Activated CD8-positive, alpha-beta T cell treated with anti-CD3 and anti-CD28 coated beads for 36 hours (primary cell): ENCODE data around the gene GRHL1. TPM values are rescaled to one million over a fixed set of nuclear protein-coding genes. Genes with fewer than 3 reads are reported as not detected.

Experiments
- ATAC-seq: fragments of 200-7000 bp; cut with Tn5 transposase; one replicate; pipeline ENCODE4 v1.10.0; 2021; ENCODE audit warnings: mild to moderate bottlenecking, moderate library complexity
- CTCF ChIA-PET: fragments of 350-600 bp; sonication (Branson Sonifier 250); formaldehyde crosslinking; loops from one replicate; lab custom pipeline; 2021; ENCODE audit warnings: antibody characterized with exemption; lab: Charles Lee
- POLR2A ChIA-PET: fragments of 350-600 bp; sonication (Branson Sonifier 250); formaldehyde crosslinking; loops from one replicate; lab custom pipeline; 2021; ENCODE audit warnings: antibody characterized with exemption; lab: Charles Lee
- DNase-seq: peaks from one replicate; pipeline ENCODE4 v3.0.0-alpha.2; 2020
- H3K27ac Mint-ChIP-seq: one replicate; pipeline ENCODE4 v1.8.0; 2021; ENCODE audit warnings: mild to moderate bottlenecking, mixed read lengths
- H3K27me3 Mint-ChIP-seq: one replicate; pipeline ENCODE4 v1.8.0; 2021; ENCODE audit warnings: mixed read lengths
- H3K36me3 Mint-ChIP-seq: one replicate; pipeline ENCODE4 v1.8.0; 2021; ENCODE audit warnings: low read depth, mixed read lengths
- H3K4me1 Mint-ChIP-seq: one replicate; pipeline ENCODE4 v1.8.0; 2021; ENCODE audit warnings: low read depth, mixed read lengths
- H3K4me3 Mint-ChIP-seq: one replicate; pipeline ENCODE4 v1.8.0; 2021; ENCODE audit warnings: mild to moderate bottlenecking, moderate library complexity, mixed read lengths
- H3K9me3 Mint-ChIP-seq: one replicate; pipeline ENCODE4 v1.8.0; 2021; ENCODE audit warnings: mixed read lengths
- intact Hi-C: fragments of 100-400 bp; cut with micrococcal nuclease; formaldehyde crosslinking; loops from one replicate; pipeline ENCODE4 v1.10.0; 2022
- total RNA-seq, 2 experiments: library from RNA; stranded (reverse); gene quantifications; one replicate each; pipeline ENCODE4 v1.2.3, GENCODE V29; 2021
- TF ChIP-seq, protein P1 (sequence below): fragments of 200-600 bp; IDR thresholded peaks from one replicate; pipeline ENCODE4 v1.8.0; 2022; ENCODE audit warnings: antibody characterized with exemption, mild to moderate bottlenecking

Gene GRHL1
- total RNA-seq, 2 experiments from 2014 or later: 0.20 to 0.25 TPM

DNA sequence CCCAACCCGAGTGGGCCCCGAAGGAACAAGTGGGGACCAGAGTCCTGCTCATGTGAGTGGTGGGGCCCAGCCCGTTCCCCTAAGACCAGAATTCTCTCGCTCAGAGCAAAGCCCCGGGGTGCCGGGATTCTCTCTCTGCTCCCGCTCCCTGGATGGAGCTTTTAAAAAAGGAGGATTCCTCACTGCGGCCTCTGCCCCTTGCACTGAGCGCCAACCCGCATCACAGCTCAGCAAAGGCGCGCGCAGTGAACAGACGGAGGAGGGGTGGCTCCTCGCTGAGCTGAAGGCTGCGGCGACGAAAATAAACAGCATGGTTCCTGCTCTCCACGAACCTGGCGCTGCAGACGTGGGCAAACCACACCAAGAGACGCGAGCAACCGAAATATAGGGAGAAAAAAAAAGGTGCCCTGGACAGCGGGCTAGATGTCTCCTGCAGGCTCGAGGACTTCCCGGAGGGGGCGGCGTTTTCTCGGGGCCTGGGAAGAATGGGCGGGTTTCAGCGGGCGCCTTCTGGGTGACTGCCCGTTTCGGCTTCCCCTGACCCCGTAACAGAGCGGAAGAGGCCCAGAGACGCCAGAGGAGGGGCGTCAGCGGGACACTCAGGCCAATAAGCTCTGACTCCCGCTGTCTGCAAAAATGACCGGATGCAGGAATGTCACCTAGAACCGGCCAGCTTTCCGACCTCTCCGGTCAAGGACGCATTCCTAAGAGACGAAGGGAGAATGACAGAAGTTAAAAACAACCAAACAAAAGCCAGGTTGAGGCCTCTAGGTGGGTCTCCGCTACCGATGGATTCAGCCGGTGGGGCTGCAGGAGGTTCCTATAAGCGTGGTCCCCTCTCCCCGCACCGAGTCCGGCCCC, 91.0 kb downstream of the GRHL1 start:
- ATAC-seq: no peak

GRCh38 chr2:10043256-10043905, 91.9 kb downstream of the GRHL1 start, which contains the start of gene KLF11:
TSS of gene KLF11 (plus strand) at chr2:10043550. CDS start at chr2:10043717, 167 bp downstream.
- TF ChIP-seq, protein P1, sequence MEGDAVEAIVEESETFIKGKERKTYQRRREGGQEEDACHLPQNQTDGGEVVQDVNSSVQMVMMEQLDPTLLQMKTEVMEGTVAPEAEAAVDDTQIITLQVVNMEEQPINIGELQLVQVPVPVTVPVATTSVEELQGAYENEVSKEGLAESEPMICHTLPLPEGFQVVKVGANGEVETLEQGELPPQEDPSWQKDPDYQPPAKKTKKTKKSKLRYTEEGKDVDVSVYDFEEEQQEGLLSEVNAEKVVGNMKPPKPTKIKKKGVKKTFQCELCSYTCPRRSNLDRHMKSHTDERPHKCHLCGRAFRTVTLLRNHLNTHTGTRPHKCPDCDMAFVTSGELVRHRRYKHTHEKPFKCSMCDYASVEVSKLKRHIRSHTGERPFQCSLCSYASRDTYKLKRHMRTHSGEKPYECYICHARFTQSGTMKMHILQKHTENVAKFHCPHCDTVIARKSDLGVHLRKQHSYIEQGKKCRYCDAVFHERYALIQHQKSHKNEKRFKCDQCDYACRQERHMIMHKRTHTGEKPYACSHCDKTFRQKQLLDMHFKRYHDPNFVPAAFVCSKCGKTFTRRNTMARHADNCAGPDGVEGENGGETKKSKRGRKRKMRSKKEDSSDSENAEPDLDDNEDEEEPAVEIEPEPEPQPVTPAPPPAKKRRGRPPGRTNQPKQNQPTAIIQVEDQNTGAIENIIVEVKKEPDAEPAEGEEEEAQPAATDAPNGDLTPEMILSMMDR: no peak
- CTCF ChIA-PET: interaction anchor here (8.9 kb wide), 1 partner anchor 230 kb away, joined by 82 read pairs; no protein-coding TSS in a partner anchor
- Mint-ChIP-seq H3K36me3 (peaks cover 6% of the 10 kb centered on the region), H3K4me3 (peak within 1 kb of the TSS; percentile 71), H3K9me3 (no peaks in the 10 kb centered on the region), H3K4me1 (peaks cover 8% of the 10 kb centered on the region), H3K27ac (peak within 1 kb of the TSS; percentile 83), H3K27me3 (peaks cover 2% of the 10 kb centered on the region)
- ATAC-seq: peak; percentile 68
- intact Hi-C loops: no loop called here
- POLR2A ChIA-PET: interaction anchor here (0.6 to 1.6 kb wide), 9 partner anchors 13 to 487 kb away, joined by 3 to 6 read pairs (median 3); partner anchors contain the start of genes ADAM17, ODC1 and TAF1B
- peak; percentile 73 for DNase-seq

More for the DNA sequence above, 91.0 kb downstream of the GRHL1 start:
- peaks cover 8% of the 10 kb centered on the region for H3K4me1 Mint-ChIP-seq
- H3K27me3 Mint-ChIP-seq: peaks cover 2% of the 10 kb centered on the region
- peaks cover 4% of the 10 kb centered on the region for H3K36me3 Mint-ChIP-seq
- DNase-seq: peak; percentile 34
- H3K27ac Mint-ChIP-seq: peak overlapping the region; percentile 83
- H3K9me3 Mint-ChIP-seq: no peaks in the 10 kb centered on the region
- ChIA-PET CTCF (interaction anchor here (0.7 to 8.9 kb wide), 5 partner anchors 11 to 229 kb away, joined by 3 to 82 read pairs (median 4); no protein-coding TSS in a partner anchor), POLR2A (interaction anchor here (0.6 to 1.6 kb wide), 5 partner anchors 9 to 843 kb away, joined by 3 to 7 read pairs (median 3); partner anchors contain the start of gene ADAM17)
- intact Hi-C loops: no loop called here
- peak overlapping the region; percentile 71 for H3K4me3 Mint-ChIP-seq
- TF ChIP-seq, protein P1: no peak

DNA sequence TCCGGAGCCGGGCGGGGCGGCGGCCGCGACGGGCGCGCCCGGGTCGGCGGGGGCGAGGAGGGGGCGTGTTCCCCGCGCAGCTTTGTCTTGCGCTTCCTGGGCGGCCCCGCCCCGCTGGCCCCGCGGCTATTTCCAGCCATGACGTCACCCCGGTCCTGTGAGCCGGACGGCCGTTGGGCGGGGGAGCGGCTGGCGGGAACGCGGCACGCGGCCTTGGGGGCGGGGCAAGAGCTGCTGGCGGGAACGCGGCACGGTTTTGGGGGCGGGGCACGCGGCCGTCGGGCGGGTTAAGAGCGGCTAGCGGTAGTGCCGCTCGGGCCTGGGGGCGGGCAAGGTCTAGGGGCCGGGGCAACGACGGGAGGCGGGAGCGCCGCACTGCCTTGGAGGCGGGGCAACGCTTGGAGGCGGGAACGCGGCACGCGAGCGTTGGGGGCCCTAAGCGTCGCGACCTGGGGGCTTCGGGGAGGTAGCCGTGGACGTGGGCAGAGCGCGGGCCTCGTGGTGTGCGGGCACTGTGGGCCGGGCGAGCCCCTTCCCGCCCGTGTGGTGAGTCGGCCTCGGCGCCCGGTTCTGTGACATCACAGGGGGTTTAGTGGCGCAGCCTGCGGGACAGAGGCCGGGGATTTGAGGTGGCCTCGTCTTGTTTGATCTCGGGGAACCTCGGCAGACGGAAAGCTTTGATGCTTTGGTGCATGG, 92.6 kb downstream of the GRHL1 start:
- intact Hi-C loops: no loop called here
- CTCF ChIA-PET: interaction anchor here (1.0 to 8.9 kb wide), 4 partner anchors 59 to 245 kb away, joined by 3 to 127 read pairs (median 42); no protein-coding TSS in a partner anchor
- peaks cover 2% of the 10 kb centered on the region for H3K27me3 Mint-ChIP-seq

More for the DNA sequence above, 92.6 kb downstream of the GRHL1 start:
- Mint-ChIP-seq H3K27ac (peak overlapping the region; percentile 73), H3K36me3 (peaks cover 6% of the 10 kb centered on the region), H3K4me1 (peaks cover 8% of the 10 kb centered on the region), H3K4me3 (peak overlapping the region; percentile 64), H3K9me3 (no peaks in the 10 kb centered on the region)
- TF ChIP-seq, protein P1: no peak
- POLR2A ChIA-PET: interaction anchor here (0.6 to 1.6 kb wide), 10 partner anchors 13 to 488 kb away, joined by 3 to 6 read pairs (median 4); partner anchors contain the start of genes ADAM17, ODC1 and TAF1B
- peak; percentile 82 for ATAC-seq
- peak; percentile 95 for DNase-seq
